Measurements from ENCODE around the gene CFAP73. TPM values are rescaled to one million over a fixed set of nuclear protein-coding genes. Genes with fewer than 3 reads are reported as not detected.

Gene CFAP73
- total and polyA plus RNA-seq, 2 of the 8 experiments (the other 6 are each of a cell fraction or from before 2014, with no cell fraction given): 0.45 to 0.56 TPM

- Histone ChIP-seq H3K9me3 (ENCODE audit: insufficient read depth in 2 of 2, low read depth in 1 of 2, low read length in 1 of 2) (no peaks in the 10 kb centered on the region), H3K79me2 (ENCODE audit: control insufficient read depth in 1 of 2, insufficient read depth in 2 of 2, low read length in 2 of 2) (no peaks in the 10 kb centered on the region), H3K18ac (ENCODE audit: extremely low read depth, low read length) (no peak overlapping the region), H2BK15ac (ENCODE audit: low read length) (no peak overlapping the region), H3K79me1 (ENCODE audit: low read depth, low read length) (no peaks in the 10 kb centered on the region), H2AK5ac (ENCODE audit: low read depth, low read length) (0 out of 2 replicates have a peak overlapping the region, but pooled peaks have one; percentile 53), H4K5ac (ENCODE audit: insufficient read length, low read depth, low read length) (no peak overlapping the region), H3K23me2 (ENCODE audit: low read depth, low read length) (no peaks in the 10 kb centered on the region), H2BK12ac (ENCODE audit: low read depth, low read length) (no peak overlapping the region), H3K27ac (ENCODE audit: low read depth, low read length) (no peak overlapping the region), H3K23ac (ENCODE audit: insufficient read length) (no peak overlapping the region), H3K4ac (replicated peaks; ENCODE audit: insufficient read length, low read depth, low read length) (no peak overlapping the region), H2BK5ac (ENCODE audit: low read depth, low read length) (no peak overlapping the region), H3K36me3 (ENCODE audit: control insufficient read depth in 2 of 4, insufficient read depth in 4 of 4, low read length in 3 of 4) (no peaks in the 10 kb centered on the region), H2BK120ac (replicated peaks; ENCODE audit: low read depth, low read length) (no peak overlapping the region), H4K20me1 (replicated peaks in 1 of 2; ENCODE audit: control insufficient read depth in 1 of 2, insufficient read depth in 2 of 2, low read length in 2 of 2) (no peaks in the 10 kb centered on the region), H3K14ac (ENCODE audit: insufficient read length) (no peak overlapping the region), H4K91ac (replicated peaks; ENCODE audit: insufficient read length, low read length) (no peak overlapping the region), H2BK20ac (ENCODE audit: low read length) (no peak overlapping the region), H3K27me3 (replicated peaks in 1 of 4; ENCODE audit: control insufficient read depth in 3 of 4, extremely low read depth in 1 of 4, insufficient read depth in 3 of 4, low read length in 3 of 4) (no peaks in the 10 kb centered on the region), H3K56ac (replicated peaks; ENCODE audit: insufficient read length, low read depth, low read length) (no peak overlapping the region), H3K4me2 (ENCODE audit: insufficient read depth in 1 of 2, low read depth in 2 of 2, low read length in 2 of 2) (no peak overlapping the region), H3K4me1 (replicated peaks in 1 of 4; ENCODE audit: control insufficient read depth in 3 of 4, insufficient read depth in 4 of 4, low read length in 3 of 4) (peaks cover 0 to 5% (median 0%) of the 10 kb centered on the region in 4 experiments; a peak in 2 of 7 replicates), H2AFZ (ENCODE audit: low read length) (no peak overlapping the region), H3K4me3 (ENCODE audit: extremely low read depth in 1 of 4, insufficient read depth in 2 of 4, low read depth in 3 of 4, low read length in 4 of 4) (no peak overlapping the region), H3K9ac (replicated peaks in 1 of 4; ENCODE audit: extremely low read depth in 1 of 4, low read depth in 3 of 4, low read length in 3 of 4) (no peak overlapping the region; a peak in 1 of 7 replicates), H4K8ac (ENCODE audit: extremely low read depth, insufficient read depth, low read length) (no peak overlapping the region)
- POLR2A ChIA-PET (ENCODE audit: partially characterized antibody): interaction anchor here (3.5 kb wide), 1 partner anchor 13 kb away, joined by 30 read pairs; the partner anchor contains the start of genes DDX54 and RITA1
- WGBS, 2 experiments (ENCODE audit: extremely low coverage in 1 of 2, insufficient coverage in 1 of 2, insufficient read length in 1 of 2, insufficient replicate concordance in 2 of 2, low coverage in 1 of 2, low lambda C conversion rate in 2 of 2, missing lambda C conversion rate in 1 of 2): 89% methylated on average over 1 of the region's 1 CpG; no CpG with 5 or more reads in 1 of the 2 experiments
- DNase-seq (ENCODE audit: low read depth in 1 of 2, low spot score in 2 of 2) (no peak), FAIRE-seq (no peak)
- CTCF ChIA-PET (ENCODE audit: partially characterized antibody): interaction anchor here (1.2 to 1.8 kb wide), 4 partner anchors 13 to 227 kb away, joined by 4 to 8 read pairs (median 4); no protein-coding TSS in a partner anchor
- no peak for TF ChIP-seq EZH2 (IDR thresholded peaks at IDR 0.05; ENCODE audit: low read depth, low read length, severe bottlenecking)
- TF ChIP-seq HDAC2 (IDR thresholded peaks at IDR 0.05; ENCODE audit: borderline replicate concordance in 1 of 2, low read depth in 2 of 2, low read length in 2 of 2): no peak
- TF ChIP-seq KDM4A (IDR thresholded peaks at IDR 0.05; ENCODE audit: low read depth, low read length, severe bottlenecking): no peak
- no peak for TF ChIP-seq RNF2 (IDR thresholded peaks at IDR 0.05; ENCODE audit: borderline replicate concordance, low read depth, low read length, missing control alignments, poor library complexity, severe bottlenecking)
- TF ChIP-seq CEBPB (IDR thresholded peaks at IDR 0.05; ENCODE audit: low read depth, low read length): no peak
- TF ChIP-seq TCF12 (IDR thresholded peaks at IDR 0.05; ENCODE audit: low read depth, low read length): no peak
- TF ChIP-seq, protein P1, sequence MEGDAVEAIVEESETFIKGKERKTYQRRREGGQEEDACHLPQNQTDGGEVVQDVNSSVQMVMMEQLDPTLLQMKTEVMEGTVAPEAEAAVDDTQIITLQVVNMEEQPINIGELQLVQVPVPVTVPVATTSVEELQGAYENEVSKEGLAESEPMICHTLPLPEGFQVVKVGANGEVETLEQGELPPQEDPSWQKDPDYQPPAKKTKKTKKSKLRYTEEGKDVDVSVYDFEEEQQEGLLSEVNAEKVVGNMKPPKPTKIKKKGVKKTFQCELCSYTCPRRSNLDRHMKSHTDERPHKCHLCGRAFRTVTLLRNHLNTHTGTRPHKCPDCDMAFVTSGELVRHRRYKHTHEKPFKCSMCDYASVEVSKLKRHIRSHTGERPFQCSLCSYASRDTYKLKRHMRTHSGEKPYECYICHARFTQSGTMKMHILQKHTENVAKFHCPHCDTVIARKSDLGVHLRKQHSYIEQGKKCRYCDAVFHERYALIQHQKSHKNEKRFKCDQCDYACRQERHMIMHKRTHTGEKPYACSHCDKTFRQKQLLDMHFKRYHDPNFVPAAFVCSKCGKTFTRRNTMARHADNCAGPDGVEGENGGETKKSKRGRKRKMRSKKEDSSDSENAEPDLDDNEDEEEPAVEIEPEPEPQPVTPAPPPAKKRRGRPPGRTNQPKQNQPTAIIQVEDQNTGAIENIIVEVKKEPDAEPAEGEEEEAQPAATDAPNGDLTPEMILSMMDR (IDR thresholded peaks at IDR 0.05; ENCODE audit: control extremely low read depth in 1 of 3, insufficient read depth in 1 of 3, low read depth in 1 of 3, low read length in 3 of 3): no peak
- no peak for TF ChIP-seq CBX8 (IDR thresholded peaks at IDR 0.05; ENCODE audit: borderline replicate concordance, low read depth, low read length)
- TF ChIP-seq BACH1 (IDR thresholded peaks at IDR 0.05; ENCODE audit: low read length): no peak
- no peak for TF ChIP-seq TAF7 (optimal IDR thresholded peaks at IDR 0.05; ENCODE audit: borderline replicate concordance, low read depth, low read length)
These were observed 48.8 kb downstream of the CFAP73 start for GRCh38 chr12:113198296-113198695.

Measured in H1 (cell line).